Ovary (tissue), 3 donors: ENCODE measurements around the gene POLE3.

Experiments used
- EP300 ChIP-seq: sonication (generic); formaldehyde crosslinking; IDR thresholded peaks from one replicate; pipeline ENCODE4 v1.6.1; 2017; ENCODE audit warnings: antibody characterized with exemption
- POLR2A ChIP-seq: fragments of 450-650 bp; IDR thresholded peaks from one replicate; pipeline ENCODE4 v1.6.1; 2017; ENCODE audit warnings: antibody characterized with exemption, mild to moderate bottlenecking, moderate library complexity
- TF ChIP-seq, protein P1 (sequence below), 3 donors: fragments of 450-650 bp in 2 of 3; fragments of 200-600 bp in 1 of 3; IDR thresholded peaks; one replicate each; pipeline versions ENCODE4 v1.5.1 to v1.8.0; 2016 to 2022; ENCODE audit warnings: antibody characterized with exemption in 3 of 3, mild to moderate bottlenecking in 1 of 3
- donor health status: DM: no; HTN: no; CAD: no.

DNA sequence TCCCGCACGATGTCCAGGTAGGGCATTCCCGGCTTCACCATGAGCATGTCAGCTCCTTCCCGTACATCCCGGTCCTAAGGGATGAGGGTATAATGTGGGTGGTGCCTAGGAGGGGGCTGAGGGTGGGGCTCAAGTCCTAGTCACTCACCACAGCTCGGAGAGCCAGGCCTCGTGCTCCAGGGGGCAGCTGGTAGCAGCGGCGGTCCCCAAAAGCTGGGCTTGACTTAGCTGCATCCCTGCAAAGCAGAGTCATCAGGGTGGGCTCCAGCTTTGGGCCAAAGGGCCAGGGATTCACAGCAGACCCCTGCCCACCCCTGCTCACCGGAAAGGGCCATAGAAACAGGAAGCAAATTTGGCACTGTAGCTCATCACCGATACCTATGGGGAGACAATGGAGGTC, 21.0 kb downstream of the POLE3 start:
- TF ChIP-seq, protein P1, sequence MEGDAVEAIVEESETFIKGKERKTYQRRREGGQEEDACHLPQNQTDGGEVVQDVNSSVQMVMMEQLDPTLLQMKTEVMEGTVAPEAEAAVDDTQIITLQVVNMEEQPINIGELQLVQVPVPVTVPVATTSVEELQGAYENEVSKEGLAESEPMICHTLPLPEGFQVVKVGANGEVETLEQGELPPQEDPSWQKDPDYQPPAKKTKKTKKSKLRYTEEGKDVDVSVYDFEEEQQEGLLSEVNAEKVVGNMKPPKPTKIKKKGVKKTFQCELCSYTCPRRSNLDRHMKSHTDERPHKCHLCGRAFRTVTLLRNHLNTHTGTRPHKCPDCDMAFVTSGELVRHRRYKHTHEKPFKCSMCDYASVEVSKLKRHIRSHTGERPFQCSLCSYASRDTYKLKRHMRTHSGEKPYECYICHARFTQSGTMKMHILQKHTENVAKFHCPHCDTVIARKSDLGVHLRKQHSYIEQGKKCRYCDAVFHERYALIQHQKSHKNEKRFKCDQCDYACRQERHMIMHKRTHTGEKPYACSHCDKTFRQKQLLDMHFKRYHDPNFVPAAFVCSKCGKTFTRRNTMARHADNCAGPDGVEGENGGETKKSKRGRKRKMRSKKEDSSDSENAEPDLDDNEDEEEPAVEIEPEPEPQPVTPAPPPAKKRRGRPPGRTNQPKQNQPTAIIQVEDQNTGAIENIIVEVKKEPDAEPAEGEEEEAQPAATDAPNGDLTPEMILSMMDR (IDR thresholded peaks at IDR 0.05): no peak
- TF ChIP-seq POLR2A: no peak
- no peak for TF ChIP-seq EP300
